Natural killer cell treated with Interleukin-12 subunit alpha and Interleukin-12 subunit beta and Interleukin-15 and Interleukin-18, amount 100 ng/mL, for 72 hours (primary cell): Measurements from ENCODE around the gene ALMS1. TPM values are rescaled to one million over a fixed set of nuclear protein-coding genes. Genes with fewer than 3 reads are reported as not detected.

Source experiments
- total RNA-seq, 2 donors: library from RNA; stranded (reverse); gene quantifications; one replicate each; pipeline ENCODE4 v1.2.3, GENCODE V29; 2022

Gene ALMS1
- total RNA-seq, 2 donors from 2014 or later = 20.4 to 29.0 TPM

Other genes with a start within 250 kb of the ALMS1 start
- not detected for gene NOTO, start 183.3 kb upstream of the ALMS1 start, total RNA-seq
- 10 to 100 TPM; 27.2 to 47.1 TPM for gene SMYD5, start 171.6 kb upstream of the ALMS1 start, total RNA-seq
- 10 to 100 TPM; 13.0 to 13.5 TPM for gene PRADC1, start 152.6 kb upstream of the ALMS1 start, total RNA-seq
- gene CCT7, start 151.5 kb upstream of the ALMS1 start, total RNA-seq = 100 to 1,000 TPM; 417 to 436 TPM
- 10 to 100 TPM in 1 of 2 donors, 1 to 10 TPM in 1; 10.0 to 40.1 TPM for gene FBXO41, start 101.4 kb upstream of the ALMS1 start, total RNA-seq
- gene EGR4, start 92.3 kb upstream of the ALMS1 start, total RNA-seq = not detected